Sigmoid colon (tissue), 4 donors: ENCODE measurements around the gene TAMALIN.

ENCODE experiments used
- CTCF ChIP-seq, 4 experiments: fragments of 450-650 bp in 3 of 4; fragments of 200-600 bp in 1 of 4; IDR thresholded peaks; one replicate each; pipeline ENCODE4 v1.5.1; 2016 to 2019; ENCODE audit warnings: antibody characterized with exemption in 4 of 4, mild to moderate bottlenecking in 3 of 4, moderate library complexity in 2 of 4
- POLR2AphosphoS5 ChIP-seq, 4 donors: sonication (generic); formaldehyde crosslinking; IDR thresholded peaks; one replicate each; pipeline ENCODE4 v1.6.1; 2017; ENCODE audit warnings: antibody characterized with exemption in 4 of 4

GRCh38 chr12:52011602-52012214, 5.0 kb downstream of the TAMALIN start:
- no peak for TF ChIP-seq POLR2AphosphoS5 (IDR thresholded peaks at IDR 0.05)
- no peak for TF ChIP-seq CTCF (IDR thresholded peaks at IDR 0.05)
